ENCODE results near the gene ACER3. TPM values are rescaled to one million over a fixed set of nuclear protein-coding genes. Genes with fewer than 3 reads are reported as not detected.

The ACER3 gene
- total RNA-seq, 1 donor from 2014 or later: 67.2 TPM

DNA sequence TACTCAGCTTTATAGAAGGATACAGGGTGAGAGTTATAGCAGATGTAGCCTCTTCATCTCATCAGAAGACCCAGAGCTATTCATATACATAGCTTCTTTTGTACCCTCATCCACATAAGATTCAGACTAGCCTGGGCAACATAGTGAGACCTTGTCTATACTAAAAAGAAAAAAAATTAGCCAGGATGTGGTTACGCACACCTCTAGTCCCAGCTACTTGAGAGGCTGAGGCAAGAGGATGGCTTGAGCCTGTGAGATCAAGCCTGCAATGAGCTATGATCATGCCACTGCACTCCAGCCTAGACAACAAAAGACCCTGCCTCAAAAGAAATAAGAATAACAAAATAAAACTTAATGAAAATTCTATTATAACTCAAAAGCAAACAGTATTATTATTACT lies 136.8 kb downstream of the ACER3 start:
- H3K9me3 ChIP-seq: no peaks in the 10 kb centered on the region
- ATAC-seq: no peak
- TF ChIP-seq, protein P1, sequence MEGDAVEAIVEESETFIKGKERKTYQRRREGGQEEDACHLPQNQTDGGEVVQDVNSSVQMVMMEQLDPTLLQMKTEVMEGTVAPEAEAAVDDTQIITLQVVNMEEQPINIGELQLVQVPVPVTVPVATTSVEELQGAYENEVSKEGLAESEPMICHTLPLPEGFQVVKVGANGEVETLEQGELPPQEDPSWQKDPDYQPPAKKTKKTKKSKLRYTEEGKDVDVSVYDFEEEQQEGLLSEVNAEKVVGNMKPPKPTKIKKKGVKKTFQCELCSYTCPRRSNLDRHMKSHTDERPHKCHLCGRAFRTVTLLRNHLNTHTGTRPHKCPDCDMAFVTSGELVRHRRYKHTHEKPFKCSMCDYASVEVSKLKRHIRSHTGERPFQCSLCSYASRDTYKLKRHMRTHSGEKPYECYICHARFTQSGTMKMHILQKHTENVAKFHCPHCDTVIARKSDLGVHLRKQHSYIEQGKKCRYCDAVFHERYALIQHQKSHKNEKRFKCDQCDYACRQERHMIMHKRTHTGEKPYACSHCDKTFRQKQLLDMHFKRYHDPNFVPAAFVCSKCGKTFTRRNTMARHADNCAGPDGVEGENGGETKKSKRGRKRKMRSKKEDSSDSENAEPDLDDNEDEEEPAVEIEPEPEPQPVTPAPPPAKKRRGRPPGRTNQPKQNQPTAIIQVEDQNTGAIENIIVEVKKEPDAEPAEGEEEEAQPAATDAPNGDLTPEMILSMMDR (IDR thresholded peaks at IDR 0.05): no peak

DNA sequence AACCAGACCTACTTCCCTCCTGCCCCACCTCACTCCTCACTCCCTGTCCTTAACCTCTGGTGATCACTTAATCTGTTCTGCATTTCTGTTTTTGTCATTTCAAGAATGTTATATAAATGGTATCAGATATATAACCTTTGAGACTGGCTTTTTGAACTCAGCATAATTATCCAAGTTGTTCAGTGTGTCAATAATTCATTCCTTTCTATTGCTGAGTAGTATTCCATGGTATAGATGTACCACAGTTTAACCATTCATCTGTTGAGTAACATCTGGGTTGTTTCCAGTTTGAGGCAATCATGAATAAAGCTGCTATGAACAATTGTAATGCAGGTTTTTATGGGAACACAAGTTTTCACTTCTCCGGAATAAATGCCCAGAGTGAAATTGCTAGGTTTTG lies 138.9 kb downstream of the ACER3 start:
- no peaks in the 10 kb centered on the region for H3K4me1 ChIP-seq
- intact Hi-C loops (cut with DNase I): no loop called here
- DNase-seq (no peak), ATAC-seq (no peak)
- H3K27me3 ChIP-seq (ENCODE audit: low read depth): no peaks in the 10 kb centered on the region
- no peaks in the 10 kb centered on the region for H3K9me3 ChIP-seq
- TF ChIP-seq, protein P1 (IDR thresholded peaks at IDR 0.05): no peak
- peaks cover 2% of the 10 kb centered on the region for H3K36me3 ChIP-seq
- no peak overlapping the region for H3K27ac ChIP-seq
- no peak overlapping the region for H3K4me3 ChIP-seq

More for the DNA sequence above, 136.8 kb downstream of the ACER3 start:
- intact Hi-C loops (cut with DNase I): no loop called here
- peaks cover 21% of the 10 kb centered on the region for H3K36me3 ChIP-seq
- no peak overlapping the region for H3K27ac ChIP-seq
- H3K27me3 ChIP-seq (ENCODE audit: low read depth): no peaks in the 10 kb centered on the region
- no peak overlapping the region for H3K4me3 ChIP-seq
- H3K4me1 ChIP-seq: no peaks in the 10 kb centered on the region
- no peak for DNase-seq

DNA sequence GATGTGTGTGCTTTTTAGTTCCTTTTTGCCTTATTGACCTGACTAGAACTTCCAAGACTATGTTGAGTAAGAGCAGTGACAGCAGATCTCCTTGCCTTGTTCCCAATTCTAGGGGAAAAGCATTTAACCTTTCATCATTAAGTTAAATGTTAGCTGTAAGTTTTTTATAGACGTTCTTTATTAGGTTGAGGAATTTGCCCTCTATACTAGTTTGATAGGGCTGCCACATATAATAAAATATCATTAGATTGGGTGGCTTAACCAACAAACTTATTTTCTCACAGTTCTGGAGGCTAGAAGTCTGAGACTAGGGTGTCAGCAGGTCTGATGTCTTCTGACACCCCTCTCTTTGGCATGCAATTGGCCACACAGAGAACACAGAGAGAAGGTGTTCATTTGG lies 140.9 kb downstream of the ACER3 start:
- H3K36me3 ChIP-seq: no peaks in the 10 kb centered on the region
- H3K4me1 ChIP-seq: no peaks in the 10 kb centered on the region
- intact Hi-C loops (cut with DNase I): no loop called here
- H3K27me3 ChIP-seq (ENCODE audit: low read depth): no peaks in the 10 kb centered on the region
- H3K27ac ChIP-seq: no peak overlapping the region
- ATAC-seq (no peak), DNase-seq (no peak)
- H3K4me3 ChIP-seq: no peak overlapping the region
- H3K9me3 ChIP-seq: no peaks in the 10 kb centered on the region
- TF ChIP-seq, protein P1 (IDR thresholded peaks at IDR 0.05): no peak

DNA sequence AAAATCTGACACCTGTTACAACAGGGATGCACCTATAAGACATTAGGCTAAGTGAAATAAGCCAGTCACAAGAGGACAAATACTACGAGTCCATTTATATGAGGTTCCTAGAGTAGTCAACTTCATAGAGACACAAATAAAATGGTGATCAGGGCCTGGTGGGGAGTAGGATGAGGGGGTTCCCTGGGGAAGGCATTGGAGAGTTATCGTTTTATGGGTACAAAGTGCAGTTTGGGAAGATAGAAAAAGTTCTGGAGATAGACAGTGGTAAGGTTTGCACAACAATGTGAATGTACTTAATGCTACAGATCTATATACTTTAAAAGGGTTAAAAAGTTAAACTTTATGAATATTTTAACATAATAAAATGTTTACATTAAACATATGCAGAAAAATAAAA lies 142.1 kb downstream of the ACER3 start:
- ATAC-seq (no peak), DNase-seq (no peak)
- intact Hi-C loops (cut with DNase I): no loop called here
- H3K9me3 ChIP-seq: no peaks in the 10 kb centered on the region
- H3K27me3 ChIP-seq (ENCODE audit: low read depth): no peaks in the 10 kb centered on the region
- H3K4me3 ChIP-seq: no peak overlapping the region
- no peaks in the 10 kb centered on the region for H3K4me1 ChIP-seq
- no peaks in the 10 kb centered on the region for H3K36me3 ChIP-seq
- TF ChIP-seq, protein P1 (IDR thresholded peaks at IDR 0.05): no peak
- H3K27ac ChIP-seq: no peak overlapping the region

DNA sequence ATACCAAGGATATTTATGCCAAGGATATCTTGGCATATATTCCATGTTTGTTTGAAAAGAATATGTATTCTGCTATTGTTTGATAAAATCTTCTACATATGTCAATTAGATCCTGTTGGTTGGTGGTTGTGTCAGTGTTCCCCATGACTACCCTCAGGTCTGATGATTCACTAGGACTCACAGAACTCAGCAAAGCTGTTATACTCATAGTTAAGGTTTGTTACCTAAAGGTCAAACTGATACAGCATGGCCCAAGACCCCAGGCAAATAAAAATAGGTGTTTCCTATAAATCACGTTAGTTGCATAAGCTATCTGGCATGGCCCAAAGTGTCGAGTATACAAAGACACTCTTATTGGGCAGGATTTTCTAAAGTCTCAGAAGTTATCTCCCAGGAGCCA lies 143.2 kb downstream of the ACER3 start:
- ATAC-seq (no peak), DNase-seq (no peak)
- Histone ChIP-seq H3K27me3 (ENCODE audit: low read depth) (no peaks in the 10 kb centered on the region), H3K4me1 (no peaks in the 10 kb centered on the region), H3K4me3 (no peak overlapping the region), H3K27ac (no peak overlapping the region), H3K36me3 (no peaks in the 10 kb centered on the region), H3K9me3 (no peaks in the 10 kb centered on the region)
- intact Hi-C loops (cut with DNase I): no loop called here
- TF ChIP-seq, protein P1 (IDR thresholded peaks at IDR 0.05): no peak
